Measurements from ENCODE around the gene BMPR1A.

BMPR1A gene

GRCh38 chr10:86756511-86757112 lies at the start of gene BMPR1A:
Gene BMPR1A, plus strand, starts transcription at chr10:86756619. Its CDS starts 119,400 bp downstream, at chr10:86876019.
- H3K4me3 ChIP-seq (ENCODE audit: low read length), result peak within 1 kb of the TSS; percentile 100
- no peak for DNase-seq (ENCODE audit: low read depth, low spot score)
- H3K4me1 ChIP-seq (ENCODE audit: control insufficient read depth, insufficient read depth, low read length), result peaks cover 4% of the 10 kb centered on the region; the same call in 1 of the 2 replicates
- 0 out of 2 replicates have a peak, but pooled peaks cover under 1% of the 10 kb centered on the region for H3K36me3 ChIP-seq (ENCODE audit: control insufficient read depth, insufficient read depth, low read length)
- no peak within 1 kb of the TSS for H3K27ac ChIP-seq (ENCODE audit: low read length)
- H3K9me3 ChIP-seq (ENCODE audit: control insufficient read depth, insufficient read depth, low read length), result no peaks in the 10 kb centered on the region
- no peaks in the 10 kb centered on the region for H3K27me3 ChIP-seq (ENCODE audit: control insufficient read depth, insufficient read depth, low read length)
- WGBS (ENCODE audit: insufficient coverage, insufficient read length), result no CpG with 5 or more reads among the region's 85 CpGs

DNA sequence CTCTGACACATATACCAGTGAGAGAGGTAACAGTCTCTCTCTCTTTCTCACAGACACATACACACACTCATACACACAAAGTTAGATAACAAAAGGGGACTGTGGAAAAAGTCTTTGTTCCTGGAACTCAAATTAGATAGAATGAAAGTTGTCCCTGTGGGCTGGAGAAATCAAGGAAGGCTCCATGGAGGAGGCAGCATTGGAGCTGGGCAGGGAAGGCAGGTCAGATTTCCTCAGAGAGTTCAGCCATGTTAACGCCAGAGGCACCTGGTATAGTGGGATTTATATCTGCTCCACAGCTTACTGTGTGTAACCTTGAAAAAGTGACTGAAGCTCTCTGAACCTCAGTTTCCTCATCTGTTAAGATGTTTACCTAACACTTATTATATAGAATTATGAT lies 49.4 kb upstream of the BMPR1A start:
- no peak for DNase-seq (ENCODE audit: low read depth, low spot score)
- H3K4me1 ChIP-seq (ENCODE audit: control insufficient read depth, insufficient read depth, low read length), result peaks cover 4% of the 10 kb centered on the region
- H3K9me3 ChIP-seq (ENCODE audit: control insufficient read depth, insufficient read depth, low read length), result no peaks in the 10 kb centered on the region
- H3K27ac ChIP-seq (ENCODE audit: low read length), result no peak overlapping the region
- no CpG with 5 or more reads among the region's 1 CpG for WGBS (ENCODE audit: insufficient coverage, insufficient read length)
- H3K27me3 ChIP-seq (ENCODE audit: control insufficient read depth, insufficient read depth, low read length), result no peaks in the 10 kb centered on the region
- no peaks in the 10 kb centered on the region for H3K36me3 ChIP-seq (ENCODE audit: control insufficient read depth, insufficient read depth, low read length)
- H3K4me3 ChIP-seq (ENCODE audit: low read length), result no peak overlapping the region

DNA sequence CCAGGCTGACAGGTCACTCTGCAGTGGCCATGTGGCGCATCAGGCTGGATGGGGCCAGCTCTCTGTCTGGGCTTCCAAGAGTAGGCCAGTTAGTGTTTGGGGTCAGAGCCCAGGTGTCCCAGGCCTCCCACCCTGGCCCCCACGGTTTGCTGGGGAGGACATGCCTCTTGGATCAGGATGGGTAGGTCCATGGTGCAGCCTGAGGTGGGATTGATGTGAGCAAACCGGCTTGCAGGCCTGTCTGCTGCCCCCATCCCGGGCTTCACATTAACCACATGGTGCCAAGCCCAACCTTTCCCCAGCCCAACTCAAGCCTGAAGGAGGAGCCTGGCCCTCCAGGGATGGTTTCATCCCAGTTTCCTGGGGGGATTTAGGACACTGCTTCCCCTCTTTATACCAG lies 48.9 kb upstream of the BMPR1A start:
- no CpG with 5 or more reads among the region's 4 CpGs for WGBS (ENCODE audit: insufficient coverage, insufficient read length)
- no peak overlapping the region for H3K4me3 ChIP-seq (ENCODE audit: low read length)
- no peaks in the 10 kb centered on the region for H3K9me3 ChIP-seq (ENCODE audit: control insufficient read depth, insufficient read depth, low read length)
- H3K27me3 ChIP-seq (ENCODE audit: control insufficient read depth, insufficient read depth, low read length), result no peaks in the 10 kb centered on the region
- no peak overlapping the region for H3K27ac ChIP-seq (ENCODE audit: low read length)
- no peak for DNase-seq (ENCODE audit: low read depth, low spot score)
- peaks cover 6% of the 10 kb centered on the region for H3K4me1 ChIP-seq (ENCODE audit: control insufficient read depth, insufficient read depth, low read length)
- no peaks in the 10 kb centered on the region for H3K36me3 ChIP-seq (ENCODE audit: control insufficient read depth, insufficient read depth, low read length)

DNA sequence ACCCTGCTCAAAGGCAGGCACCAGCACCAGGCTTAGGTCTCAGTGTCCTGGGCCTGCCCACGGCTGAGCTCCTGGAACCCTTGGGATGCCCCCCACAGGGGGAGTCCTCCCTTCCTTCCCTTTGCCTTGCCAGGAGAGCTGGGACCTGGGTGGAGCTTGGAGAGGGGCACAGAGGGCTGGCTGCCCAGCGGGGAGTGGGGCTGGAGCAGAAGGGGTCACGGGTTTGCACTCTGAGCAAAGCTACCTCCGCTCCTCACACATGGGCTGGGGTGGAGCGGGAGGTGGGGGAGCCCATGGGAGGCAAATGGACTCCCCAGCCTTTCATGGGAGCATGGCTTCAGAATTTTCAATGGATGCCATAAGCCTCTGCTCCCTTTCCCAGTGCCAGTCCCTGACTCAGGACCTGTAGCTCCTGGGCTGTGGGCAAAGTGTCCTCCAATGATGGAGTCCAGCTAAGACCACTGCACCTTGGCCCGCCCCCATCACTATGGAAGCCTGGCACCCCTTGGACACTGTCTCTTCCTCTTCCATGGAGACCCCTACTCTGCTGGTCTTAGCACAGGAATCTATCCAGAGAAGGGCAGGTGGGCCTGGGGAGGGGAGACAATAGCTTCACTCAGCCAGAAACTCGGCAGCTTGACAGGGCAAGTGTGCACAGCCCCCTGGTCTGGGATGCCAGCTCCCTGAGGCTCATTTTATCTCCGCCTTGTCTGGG lies 48.2 kb upstream of the BMPR1A start:
- Histone ChIP-seq H3K36me3 (ENCODE audit: control insufficient read depth, insufficient read depth, low read length) (no peaks in the 10 kb centered on the region), H3K4me1 (ENCODE audit: control insufficient read depth, insufficient read depth, low read length) (peaks cover 6% of the 10 kb centered on the region), H3K9me3 (ENCODE audit: control insufficient read depth, insufficient read depth, low read length) (no peaks in the 10 kb centered on the region), H3K27me3 (ENCODE audit: control insufficient read depth, insufficient read depth, low read length) (no peaks in the 10 kb centered on the region), H3K4me3 (ENCODE audit: low read length) (no peak overlapping the region), H3K27ac (ENCODE audit: low read length) (no peak overlapping the region)
- WGBS (ENCODE audit: insufficient coverage, insufficient read length), result no CpG with 5 or more reads among the region's 8 CpGs
- no peak for DNase-seq (ENCODE audit: low read depth, low spot score)

DNA sequence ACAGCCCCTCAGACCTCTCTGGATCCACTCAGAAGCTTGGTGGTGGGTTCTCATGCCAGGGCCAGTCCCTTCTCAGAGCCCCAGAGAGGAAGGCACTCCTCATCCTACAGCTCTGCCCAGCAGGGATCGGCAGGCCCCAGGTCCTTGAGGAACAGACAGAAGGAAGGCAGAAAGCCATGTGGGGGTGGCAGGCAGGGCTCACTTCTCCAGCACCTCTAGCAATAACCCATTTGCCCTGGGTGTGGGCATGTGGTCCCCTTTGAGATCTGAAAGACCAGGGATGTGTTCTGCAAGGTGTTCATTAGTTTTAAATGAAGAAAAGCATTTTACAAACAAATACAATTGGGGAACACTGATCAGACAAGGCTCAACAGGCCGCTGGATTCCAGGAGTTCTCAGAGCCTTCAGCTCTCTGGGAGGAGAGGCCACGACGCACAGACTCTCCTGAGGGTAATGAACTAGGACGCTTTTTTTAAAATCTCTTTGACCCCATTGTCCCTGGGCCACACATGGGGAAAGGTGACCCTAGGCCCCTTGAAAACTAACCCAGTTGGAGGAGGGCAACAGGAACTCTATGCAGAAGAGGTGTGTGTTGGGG lies 47.5 kb upstream of the BMPR1A start:
- Histone ChIP-seq H3K27me3 (ENCODE audit: control insufficient read depth, insufficient read depth, low read length) (no peaks in the 10 kb centered on the region), H3K4me3 (ENCODE audit: low read length) (no peak overlapping the region), H3K9me3 (ENCODE audit: control insufficient read depth, insufficient read depth, low read length) (no peaks in the 10 kb centered on the region), H3K27ac (ENCODE audit: low read length) (no peak overlapping the region), H3K36me3 (ENCODE audit: control insufficient read depth, insufficient read depth, low read length) (no peaks in the 10 kb centered on the region), H3K4me1 (ENCODE audit: control insufficient read depth, insufficient read depth, low read length) (peaks cover 6% of the 10 kb centered on the region)
- WGBS (ENCODE audit: insufficient coverage, insufficient read length), result no CpG with 5 or more reads among the region's 5 CpGs
- no peak for DNase-seq (ENCODE audit: low read depth, low spot score)

GRCh38 chr10:86709396-86710185 lies 46.8 kb upstream of the BMPR1A start:
- no CpG with 5 or more reads among the region's 16 CpGs for WGBS (ENCODE audit: insufficient coverage, insufficient read length)
- H3K4me1 ChIP-seq (ENCODE audit: control insufficient read depth, insufficient read depth, low read length), result peaks cover 6% of the 10 kb centered on the region

DNA sequence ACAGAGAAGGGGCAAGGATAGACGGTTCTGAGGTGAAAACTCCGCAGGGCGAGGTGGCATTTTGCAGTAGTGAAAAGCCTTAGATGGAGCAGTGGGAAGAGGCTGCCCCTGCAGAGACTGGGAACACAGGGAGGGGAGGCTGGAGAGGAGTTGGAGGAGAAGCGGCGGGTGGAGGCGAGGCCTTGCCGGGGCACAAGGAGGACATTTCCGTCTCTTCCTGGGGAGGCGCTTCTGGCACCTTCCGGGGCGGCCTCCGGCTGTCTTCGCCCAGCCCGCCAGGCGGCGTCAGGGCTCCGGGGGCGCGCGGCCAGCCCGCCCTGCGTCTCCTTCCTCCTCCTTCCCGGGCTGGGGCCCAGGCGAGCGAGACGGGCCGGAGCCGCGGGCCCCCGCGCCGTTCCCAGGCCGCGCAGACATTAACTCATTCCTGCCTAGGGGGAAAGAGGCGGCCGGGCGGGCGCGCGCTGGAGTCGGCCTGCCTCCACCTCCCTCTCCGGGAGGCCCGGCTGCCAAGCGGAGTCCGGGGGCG lies 45.4 kb upstream of the BMPR1A start:
- H3K4me3 ChIP-seq (ENCODE audit: low read length), result peak overlapping the region; percentile 30; the same call in 1 of the 2 replicates
- H3K9me3 ChIP-seq (ENCODE audit: control insufficient read depth, insufficient read depth, low read length), result no peaks in the 10 kb centered on the region
- peak; percentile 70 for DNase-seq (ENCODE audit: low read depth, low spot score)
- peaks cover 6% of the 10 kb centered on the region for H3K4me1 ChIP-seq (ENCODE audit: control insufficient read depth, insufficient read depth, low read length)
- H3K27me3 ChIP-seq (ENCODE audit: control insufficient read depth, insufficient read depth, low read length), result no peaks in the 10 kb centered on the region
- no CpG with 5 or more reads among the region's 46 CpGs for WGBS (ENCODE audit: insufficient coverage, insufficient read length)
- H3K27ac ChIP-seq (ENCODE audit: low read length), result no peak overlapping the region
- H3K36me3 ChIP-seq (ENCODE audit: control insufficient read depth, insufficient read depth, low read length), result no peaks in the 10 kb centered on the region

More at GRCh38 chr10:86709396-86710185, 46.8 kb upstream of the BMPR1A start:
- Histone ChIP-seq H3K9me3 (ENCODE audit: control insufficient read depth, insufficient read depth, low read length) (no peaks in the 10 kb centered on the region), H3K27ac (ENCODE audit: low read length) (no peak overlapping the region), H3K36me3 (ENCODE audit: control insufficient read depth, insufficient read depth, low read length) (no peaks in the 10 kb centered on the region), H3K27me3 (ENCODE audit: control insufficient read depth, insufficient read depth, low read length) (no peaks in the 10 kb centered on the region), H3K4me3 (ENCODE audit: low read length) (no peak overlapping the region)
- no peak for DNase-seq (ENCODE audit: low read depth, low spot score)

GRCh38 chr10:86711513-86712316 lies 44.7 kb upstream of the BMPR1A start:
- H3K27me3 ChIP-seq (ENCODE audit: control insufficient read depth, insufficient read depth, low read length), result no peaks in the 10 kb centered on the region
- H3K27ac ChIP-seq (ENCODE audit: low read length), result no peak overlapping the region
- WGBS (ENCODE audit: insufficient coverage, insufficient read length), result no CpG with 5 or more reads among the region's 82 CpGs
- peaks cover 4% of the 10 kb centered on the region; the same call in 1 of the 2 replicates for H3K4me1 ChIP-seq (ENCODE audit: control insufficient read depth, insufficient read depth, low read length)
- H3K9me3 ChIP-seq (ENCODE audit: control insufficient read depth, insufficient read depth, low read length), result no peaks in the 10 kb centered on the region
- H3K36me3 ChIP-seq (ENCODE audit: control insufficient read depth, insufficient read depth, low read length), result no peaks in the 10 kb centered on the region
- peak overlapping the region; percentile 30; the same call in 1 of the 2 replicates for H3K4me3 ChIP-seq (ENCODE audit: low read length)
- no peak for DNase-seq (ENCODE audit: low read depth, low spot score)

DNA sequence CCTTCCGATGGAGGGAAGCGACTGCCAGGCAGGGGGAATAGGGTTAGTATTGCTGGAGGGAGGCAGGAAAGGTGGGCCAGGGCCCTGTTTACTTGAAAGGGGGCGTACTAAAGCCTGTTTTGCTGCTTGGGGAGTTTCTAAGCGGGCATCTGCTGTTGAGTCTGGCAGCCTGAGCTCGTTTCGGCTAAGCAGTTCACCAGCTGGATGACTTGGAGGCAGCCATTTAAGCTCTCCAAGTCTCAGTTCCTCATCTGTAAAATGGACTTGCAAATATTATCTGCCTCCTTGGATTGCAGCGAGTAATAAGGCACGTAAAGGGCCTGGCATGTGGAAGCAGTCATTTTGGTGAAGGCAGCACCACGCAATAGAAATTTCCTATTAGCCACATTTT lies 44.1 kb upstream of the BMPR1A start:
- H3K27ac ChIP-seq (ENCODE audit: low read length), result no peak overlapping the region
- peaks cover 4% of the 10 kb centered on the region; the same call in 1 of the 2 replicates for H3K4me1 ChIP-seq (ENCODE audit: control insufficient read depth, insufficient read depth, low read length)
- no CpG with 5 or more reads among the region's 9 CpGs for WGBS (ENCODE audit: insufficient coverage, insufficient read length)
- peak overlapping the region; percentile 30; the same call in 1 of the 2 replicates for H3K4me3 ChIP-seq (ENCODE audit: low read length)
- H3K27me3 ChIP-seq (ENCODE audit: control insufficient read depth, insufficient read depth, low read length), result no peaks in the 10 kb centered on the region
- no peaks in the 10 kb centered on the region for H3K36me3 ChIP-seq (ENCODE audit: control insufficient read depth, insufficient read depth, low read length)
- no peaks in the 10 kb centered on the region for H3K9me3 ChIP-seq (ENCODE audit: control insufficient read depth, insufficient read depth, low read length)
- DNase-seq (ENCODE audit: low read depth, low spot score), result no peak

Measured in iPS DF 6.9 (cell line).